H9 (cell line): ENCODE results near the gene MED15. TPM values are rescaled to one million over a fixed set of nuclear protein-coding genes. Genes with fewer than 3 reads are reported as not detected.

Source experiments
- DNase-seq: peaks from one replicate; pipeline ENCODE4 v3.0.0-alpha.2; 2017
- H2AFZ ChIP-seq: one replicate; pipeline ENCODE4 v1.6.1; 2013; ENCODE audit warnings: mild to moderate bottlenecking, low read length, control low read depth, moderate library complexity
- H2AK5ac ChIP-seq: 2 replicates; pipeline ENCODE4 v1.6.1; 2013; ENCODE audit warnings: low read length, control low read depth, mixed read lengths; ENCODE audit not compliant: insufficient read length
- H2BK120ac ChIP-seq: one replicate; pipeline ENCODE4 v1.6.1; 2013; ENCODE audit warnings: low read depth, mild to moderate bottlenecking, low read length, control low read depth, inconsistent platforms; ENCODE audit not compliant: poor library complexity, severe bottlenecking
- H2BK12ac ChIP-seq: 2 replicates; pipeline ENCODE4 v1.6.1; 2013; ENCODE audit warnings: low read length, control low read depth, mixed read lengths, low read depth; ENCODE audit not compliant: insufficient read length
- H2BK15ac ChIP-seq: 2 replicates; pipeline ENCODE4 v1.6.1; 2013; ENCODE audit warnings: low read depth, low read length, control low read depth
- H2BK20ac ChIP-seq: one replicate; pipeline ENCODE4 v1.6.1; 2013; ENCODE audit warnings: low read depth, mild to moderate bottlenecking, low read length, control low read depth, inconsistent platforms; ENCODE audit not compliant: poor library complexity, severe bottlenecking
- H2BK5ac ChIP-seq: 2 replicates; pipeline ENCODE4 v1.6.1; 2013; ENCODE audit warnings: low read length, control low read depth, mixed read lengths; ENCODE audit not compliant: insufficient read length
- H3K14ac ChIP-seq: 2 replicates; pipeline ENCODE4 v1.6.1; 2013; ENCODE audit warnings: low read length, control low read depth; ENCODE audit not compliant: insufficient read depth
- H3K18ac ChIP-seq: 2 replicates; pipeline ENCODE4 v1.6.1; 2013; ENCODE audit warnings: low read depth, mild to moderate bottlenecking, mixed read lengths, low read length, control low read depth; ENCODE audit not compliant: insufficient read length
- H3K23ac ChIP-seq: 2 replicates; pipeline ENCODE4 v1.6.1; 2013; ENCODE audit warnings: low read length, control low read depth, mixed read lengths, low read depth; ENCODE audit not compliant: insufficient read length
- H3K23me2 ChIP-seq: 2 replicates; pipeline ENCODE4 v1.6.1; 2013; ENCODE audit warnings: low read depth, mild to moderate bottlenecking, mixed read lengths, low read length, control low read depth; ENCODE audit not compliant: insufficient read length, poor library complexity, severe bottlenecking
- H3K27ac ChIP-seq: 2 replicates; pipeline ENCODE4 v1.5.1; 2013; ENCODE audit warnings: low read length, control low read depth, mixed read lengths, low read depth; ENCODE audit not compliant: insufficient read length
- H3K27me3 ChIP-seq: 2 replicates; pipeline ENCODE4 v1.6.1; 2013; ENCODE audit warnings: low read length, control low read depth, inconsistent platforms; ENCODE audit not compliant: insufficient read depth
- H3K4ac ChIP-seq: 2 replicates; pipeline ENCODE4 v1.6.1; 2013; ENCODE audit warnings: low read depth, mild to moderate bottlenecking, control low read depth, inconsistent platforms, low read length, moderate library complexity
- H3K4me1 ChIP-seq: 2 replicates; pipeline ENCODE4 v1.6.1; 2013; ENCODE audit warnings: low read length, control low read depth, inconsistent platforms; ENCODE audit not compliant: insufficient read depth
- H3K4me2 ChIP-seq: 2 replicates; pipeline ENCODE4 v1.6.1; 2013; ENCODE audit warnings: low read length, control low read depth, mixed read lengths; ENCODE audit not compliant: insufficient read length, insufficient read depth
- H3K56ac ChIP-seq: 2 replicates; pipeline ENCODE4 v1.6.1; 2013; ENCODE audit warnings: low read depth, mild to moderate bottlenecking, mixed read lengths, low read length, control low read depth; ENCODE audit not compliant: insufficient read length
- H3K79me1 ChIP-seq: 2 replicates; pipeline ENCODE4 v1.6.1; 2013; ENCODE audit warnings: low read depth, mild to moderate bottlenecking, moderate library complexity, low read length, control low read depth, inconsistent platforms; ENCODE audit not compliant: insufficient read depth, poor library complexity, severe bottlenecking
- H3K79me2 ChIP-seq: 2 replicates; pipeline ENCODE4 v1.6.1; 2013; ENCODE audit warnings: low read length, control low read depth, inconsistent platforms; ENCODE audit not compliant: insufficient read depth
- H3K9ac ChIP-seq: 2 replicates; pipeline ENCODE4 v1.6.1; 2013; ENCODE audit warnings: low read length, control low read depth, mixed read lengths; ENCODE audit not compliant: insufficient read length; ENCODE audit errors: extremely low read depth
- H3K9me3 ChIP-seq: one replicate; pipeline ENCODE4 v1.6.1; 2013; ENCODE audit warnings: low read depth, low read length, inconsistent platforms; ENCODE audit not compliant: control insufficient read depth
- H3T11ph ChIP-seq: one replicate; pipeline ENCODE4 v1.6.1; 2013; ENCODE audit warnings: mild to moderate bottlenecking, low read length, control low read depth, inconsistent platforms
- H4K20me1 ChIP-seq: one replicate; pipeline ENCODE4 v1.6.1; 2013; ENCODE audit not compliant: control insufficient read depth, insufficient read length, insufficient read depth
- H4K5ac ChIP-seq: 2 replicates; pipeline ENCODE4 v1.6.1; 2013; ENCODE audit warnings: low read depth, mild to moderate bottlenecking, mixed read lengths, low read length, control low read depth; ENCODE audit not compliant: insufficient read length
- H4K8ac ChIP-seq: replicated peaks from 2 replicates; pipeline ENCODE4 v1.6.1; 2013; ENCODE audit warnings: low read length, control low read depth, mixed read lengths, low read depth; ENCODE audit not compliant: insufficient read length
- H4K91ac ChIP-seq: 2 replicates; pipeline ENCODE4 v1.6.1; 2013; ENCODE audit warnings: low read depth, mild to moderate bottlenecking, moderate library complexity, mixed read lengths, low read length, control low read depth; ENCODE audit not compliant: insufficient read length
- H3K27ac Mint-ChIP-seq, 3 experiments: 2 replicates in 2 of 3; 3 replicates in 1 of 3; pipeline ENCODE4 v1.8.0; 2020 to 2021; ENCODE audit warnings: mixed read lengths in 3 of 3, mild to moderate bottlenecking in 1 of 3, moderate library complexity in 1 of 3
- H3K27me3 Mint-ChIP-seq: 2 replicates; pipeline ENCODE4 v1.8.0; 2021; ENCODE audit warnings: low read depth, mild to moderate bottlenecking, moderate library complexity, mixed read lengths
- H3K36me3 Mint-ChIP-seq, 3 experiments: 2 replicates in 2 of 3; 3 replicates in 1 of 3; pipeline ENCODE4 v1.8.0; 2020 to 2021; ENCODE audit warnings: low read depth in 3 of 3, mixed read lengths in 3 of 3; ENCODE audit not compliant: insufficient read depth in 1 of 3
- H3K4me1 Mint-ChIP-seq, 2 experiments: 2 replicates each; pipeline ENCODE4 v1.8.0; 2020; ENCODE audit warnings: mixed read lengths in 2 of 2
- H3K4me3 Mint-ChIP-seq, 2 experiments: 2 replicates in 1 of 2; 3 replicates in 1 of 2; pipeline ENCODE4 v1.8.0; 2020 to 2021; ENCODE audit warnings: mild to moderate bottlenecking in 2 of 2, mixed read lengths in 2 of 2, moderate library complexity in 1 of 2
- H3K9me3 Mint-ChIP-seq, 2 experiments: 2 replicates in 1 of 2; 3 replicates in 1 of 2; pipeline ENCODE4 v1.8.0; 2020; ENCODE audit warnings: mild to moderate bottlenecking in 2 of 2, mixed read lengths in 2 of 2, moderate library complexity in 1 of 2
- WGBS: extraction: QIAGEN DNeasy Blood & Tissue Kit; methylation state at CpG from one replicate; pipeline ENCODE4 v1.1.7; 2013; ENCODE audit warnings: missing lambda C conversion rate, low lambda C conversion rate, mixed read lengths; ENCODE audit not compliant: insufficient read length; ENCODE audit errors: extremely low coverage; 5-methylcytosine and 5-hydroxymethylcytosine counted together
- total RNA-seq: library from RNA; stranded (reverse); gene quantifications from 2 replicates; pipeline ENCODE4 v1.2.1, GENCODE V29; 2021
- TF ChIP-seq, protein P1 (sequence below): fragments of 200-600 bp; sonication (generic); conservative IDR thresholded peaks from 3 replicates; pipeline ENCODE4 v1.8.0; 2021; ENCODE audit warnings: antibody characterized with exemption, mild to moderate bottlenecking

Gene MED15
- total RNA-seq, 1 experiment from 2014 or later = 47.4 TPM

DNA sequence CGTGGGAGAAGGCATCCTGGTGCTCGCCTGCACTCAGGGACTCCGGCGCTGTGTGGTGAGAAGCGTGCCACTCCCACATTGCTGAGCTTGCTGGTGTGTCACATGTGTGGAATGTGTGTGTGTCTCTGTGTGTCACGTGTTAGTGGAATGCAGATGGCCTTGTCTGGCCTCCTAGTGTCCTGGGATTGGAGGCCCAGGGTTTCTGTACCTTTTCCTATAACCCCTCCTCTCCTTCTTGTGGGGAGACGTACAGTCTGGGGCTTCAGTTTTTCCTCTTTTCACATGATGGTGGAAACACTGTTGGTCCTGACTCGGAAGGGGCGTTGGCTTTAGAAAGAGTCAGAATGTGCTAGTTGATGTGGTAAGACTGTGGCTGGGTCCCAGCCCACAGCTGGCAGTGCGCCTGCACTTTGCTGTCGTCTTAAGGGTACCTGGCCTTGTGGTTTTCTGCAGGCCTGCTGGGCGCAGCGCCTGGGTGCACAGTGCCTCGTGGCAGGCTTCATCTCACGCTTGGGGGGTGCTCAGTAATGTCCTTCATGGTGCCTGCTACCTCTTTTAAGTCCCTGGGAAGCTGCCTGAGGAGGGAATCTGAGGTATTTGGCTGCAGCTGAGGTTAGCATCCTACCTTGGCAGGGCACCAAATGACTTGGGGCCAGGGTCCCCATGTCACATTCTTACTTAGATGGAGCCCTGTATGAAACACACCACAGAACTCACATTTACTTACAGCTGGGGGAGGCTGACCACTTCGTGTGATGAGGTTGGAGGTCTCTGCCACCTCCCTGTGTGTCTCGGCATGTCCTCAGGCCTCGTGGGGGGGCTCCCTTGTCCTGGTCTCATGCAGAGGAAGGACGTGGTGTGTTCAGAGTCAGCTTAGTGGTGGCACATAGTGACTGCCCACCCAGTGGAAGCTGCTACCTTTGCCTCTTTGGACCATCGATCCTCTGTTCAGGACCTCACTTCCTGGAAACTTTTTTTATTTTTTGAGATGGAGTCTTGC lies 61.9 kb downstream of the MED15 start:
- Histone ChIP-seq H4K8ac (no peak overlapping the region), H3K9me3 (no peaks in the 10 kb centered on the region), H4K20me1 (no peaks in the 10 kb centered on the region), H3K18ac (no peak overlapping the region), H3K56ac (no peak overlapping the region), H2BK120ac (no peak overlapping the region), H2BK12ac (no peak overlapping the region), H3K14ac (no peak overlapping the region), H3K4ac (no peak overlapping the region), H3K79me1 (no peaks in the 10 kb centered on the region), H3K27ac (no peak overlapping the region), H3K4me2 (no peak overlapping the region), H2BK20ac (no peak overlapping the region), H3K23me2 (no peaks in the 10 kb centered on the region), H3K23ac (no peak overlapping the region), H4K5ac (no peak overlapping the region), H2BK5ac (no peak overlapping the region), H2BK15ac (no peak overlapping the region), H3K9ac (no peak overlapping the region), H3K27me3 (no peaks in the 10 kb centered on the region), H2AFZ (no peak overlapping the region), H3T11ph (no peak overlapping the region), H2AK5ac (no peak overlapping the region), H3K4me1 (no peaks in the 10 kb centered on the region), H4K91ac (no peak overlapping the region), H3K79me2 (no peaks in the 10 kb centered on the region)
- no peaks in the 10 kb centered on the region for H3K9me3 Mint-ChIP-seq
- H3K36me3 Mint-ChIP-seq = peaks cover 35 to 86% (median 73%) of the 10 kb centered on the region in 3 experiments; a peak in 6 of 7 replicates
- H3K4me3 Mint-ChIP-seq = no peak overlapping the region
- peak overlapping the region in 1 of 3 experiments; percentile 53; a peak in 2 of 7 replicates for H3K27ac Mint-ChIP-seq
- TF ChIP-seq, protein P1, sequence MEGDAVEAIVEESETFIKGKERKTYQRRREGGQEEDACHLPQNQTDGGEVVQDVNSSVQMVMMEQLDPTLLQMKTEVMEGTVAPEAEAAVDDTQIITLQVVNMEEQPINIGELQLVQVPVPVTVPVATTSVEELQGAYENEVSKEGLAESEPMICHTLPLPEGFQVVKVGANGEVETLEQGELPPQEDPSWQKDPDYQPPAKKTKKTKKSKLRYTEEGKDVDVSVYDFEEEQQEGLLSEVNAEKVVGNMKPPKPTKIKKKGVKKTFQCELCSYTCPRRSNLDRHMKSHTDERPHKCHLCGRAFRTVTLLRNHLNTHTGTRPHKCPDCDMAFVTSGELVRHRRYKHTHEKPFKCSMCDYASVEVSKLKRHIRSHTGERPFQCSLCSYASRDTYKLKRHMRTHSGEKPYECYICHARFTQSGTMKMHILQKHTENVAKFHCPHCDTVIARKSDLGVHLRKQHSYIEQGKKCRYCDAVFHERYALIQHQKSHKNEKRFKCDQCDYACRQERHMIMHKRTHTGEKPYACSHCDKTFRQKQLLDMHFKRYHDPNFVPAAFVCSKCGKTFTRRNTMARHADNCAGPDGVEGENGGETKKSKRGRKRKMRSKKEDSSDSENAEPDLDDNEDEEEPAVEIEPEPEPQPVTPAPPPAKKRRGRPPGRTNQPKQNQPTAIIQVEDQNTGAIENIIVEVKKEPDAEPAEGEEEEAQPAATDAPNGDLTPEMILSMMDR = no peak
- no peak for DNase-seq
- no peaks in the 10 kb centered on the region for H3K27me3 Mint-ChIP-seq
- H3K4me1 Mint-ChIP-seq = no peaks in the 10 kb centered on the region
- no CpG with 5 or more reads among the region's 20 CpGs for WGBS
